ENCODE measurements around the gene ARHGAP26.

- no peak for TF ChIP-seq CTCF (IDR thresholded peaks at IDR 0.05; ENCODE audit: low read depth, low read length, missing input control)
- no peak for TF ChIP-seq GABPA (IDR thresholded peaks at IDR 0.05 in 1 of 2, conservative IDR thresholded peaks at IDR 0.05 in 1 of 2)
- no peak for TF ChIP-seq RXRA (IDR thresholded peaks at IDR 0.05)
- TF ChIP-seq JUND (IDR thresholded peaks at IDR 0.05), result no peak
Observed at GRCh38 chr5:142726188-142726731, 43.9 kb upstream of the ARHGAP26 start.

Data from liver (tissue), 3 donors.